KBM-7 (cell line): ENCODE data around the gene TIGD3.

ENCODE experiments used
- DNase-seq: peaks from one replicate; pipeline ENCODE4 v3.0.0-alpha.2; 2015
- in situ Hi-C: fragments of 300-500 bp; cut with MboI; formaldehyde crosslinking; loops from 2 replicates; pipeline ENCODE4 v1.14.3; 2020; ENCODE audit warnings: low sequenced_read_pairs, low pct_unique_long_range_greater_than_20kb, mixed read lengths

TIGD3 gene, protein sequence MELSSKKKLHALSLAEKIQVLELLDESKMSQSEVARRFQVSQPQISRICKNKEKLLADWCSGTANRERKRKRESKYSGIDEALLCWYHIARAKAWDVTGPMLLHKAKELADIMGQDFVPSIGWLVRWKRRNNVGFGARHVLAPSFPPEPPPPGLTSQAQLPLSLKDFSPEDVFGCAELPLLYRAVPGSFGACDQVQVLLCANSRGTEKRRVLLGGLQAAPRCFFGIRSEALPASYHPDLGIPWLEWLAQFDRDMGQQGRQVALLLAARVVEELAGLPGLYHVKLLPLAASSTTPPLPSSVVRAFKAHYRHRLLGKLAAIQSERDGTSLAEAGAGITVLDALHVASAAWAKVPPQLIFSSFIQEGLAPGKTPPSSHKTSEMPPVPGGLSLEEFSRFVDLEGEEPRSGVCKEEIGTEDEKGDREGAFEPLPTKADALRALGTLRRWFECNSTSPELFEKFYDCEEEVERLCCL

GRCh38 chr11:65354265-65355012 lies at the start of gene TIGD3:
TIGD3 (plus strand) TSS chr11:65354751; CDS start chr11:65355809, 1,058 bp downstream.
- in situ Hi-C loops: no loop called here

DNA sequence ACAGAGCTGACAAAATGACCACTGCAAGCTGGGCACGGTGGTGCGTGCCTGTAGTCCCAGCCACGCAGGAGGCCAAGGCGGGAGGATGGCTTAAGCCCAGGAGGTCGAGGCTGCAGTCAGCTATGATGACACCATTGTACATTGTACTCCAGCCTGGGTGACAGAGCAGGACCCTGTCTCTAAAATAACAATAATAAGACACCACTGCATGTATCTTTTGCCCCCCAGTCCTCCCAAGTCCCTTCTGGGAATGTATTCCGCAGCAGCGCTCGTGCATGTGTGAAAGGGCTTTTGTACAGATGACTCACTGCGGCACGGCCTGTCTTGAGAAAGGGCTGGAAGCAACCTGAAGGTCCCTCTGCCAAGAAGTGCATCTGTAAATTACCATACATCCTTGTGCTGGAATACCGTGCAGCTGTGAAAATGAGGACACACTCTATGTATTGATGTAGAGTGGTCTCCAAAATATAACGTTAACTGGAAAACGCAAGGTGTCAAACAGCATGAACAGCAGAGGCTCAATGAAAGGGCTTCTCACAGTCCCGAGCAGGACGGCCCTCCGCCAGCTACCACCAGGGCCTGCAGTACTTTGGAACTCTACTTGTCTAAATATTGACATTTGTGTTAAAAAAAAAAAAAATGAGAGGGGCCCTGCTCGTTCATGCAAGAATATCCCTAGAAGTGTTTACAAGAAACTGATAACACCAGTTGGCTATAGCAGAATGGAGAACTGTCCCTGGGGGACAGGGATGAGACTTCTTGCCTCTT lies 48.9 kb upstream of the TIGD3 start:
- in situ Hi-C loops: no loop called here
- DNase-seq: no peak

More at GRCh38 chr11:65354265-65355012, at the start of gene TIGD3:
- DNase-seq: peak; percentile 95

GRCh38 chr11:65307298-65308229 lies 47.0 kb upstream of the TIGD3 start:
- no peak for DNase-seq
- in situ Hi-C loops: no loop called here

- in situ Hi-C loops: no loop called here
- no peak for DNase-seq
Observed at GRCh38 chr11:65308281-65308891, 46.2 kb upstream of the TIGD3 start.

DNA sequence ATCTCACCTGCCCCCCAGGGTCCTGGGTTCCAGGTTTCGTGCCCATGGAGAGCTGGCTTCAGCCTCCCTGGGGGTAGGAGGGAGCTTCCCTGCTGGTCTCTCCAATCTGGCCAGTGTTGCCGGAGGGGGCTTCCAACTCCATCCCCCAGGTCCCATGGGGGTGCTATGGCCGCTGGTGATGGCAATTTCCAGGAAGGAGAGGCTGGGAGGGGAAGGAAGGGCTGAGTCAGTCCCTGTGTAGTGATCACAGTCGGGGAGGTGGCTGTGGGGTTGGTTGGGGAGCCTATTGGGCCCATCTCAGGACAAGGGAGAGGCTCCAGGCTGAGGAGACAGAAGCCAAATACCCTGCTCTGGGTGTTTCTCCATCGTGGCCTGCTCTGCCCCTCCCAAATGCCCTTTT lies 45.5 kb upstream of the TIGD3 start:
- in situ Hi-C loops: no loop called here
- no peak for DNase-seq

GRCh38 chr11:65310215-65310614 lies 44.3 kb upstream of the TIGD3 start:
- in situ Hi-C loops: no loop called here
- DNase-seq: no peak

DNA sequence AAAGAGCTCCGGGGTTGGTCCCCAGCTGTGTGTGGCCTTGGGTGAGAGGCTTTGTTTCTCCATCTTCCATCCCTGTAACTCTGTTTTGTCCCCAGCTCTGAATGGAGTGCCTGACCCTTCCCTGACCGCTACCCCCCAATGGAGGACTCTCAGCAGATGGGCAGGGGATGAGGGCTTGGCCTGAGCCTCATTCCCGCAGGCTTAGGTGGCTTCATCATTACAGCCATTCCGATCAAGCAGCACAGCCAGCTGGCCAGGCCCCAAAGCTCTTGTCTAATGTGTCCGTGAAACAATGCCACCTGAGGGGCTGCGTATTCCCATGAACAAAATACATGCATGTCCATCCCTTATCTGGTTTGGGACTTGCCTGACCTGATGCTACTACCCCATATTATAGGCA lies 43.8 kb upstream of the TIGD3 start:
- no peak for DNase-seq
- in situ Hi-C loops: no loop called here

- in situ Hi-C loops: no loop called here
- DNase-seq: no peak
Observed at GRCh38 chr11:65311170-65311678, 43.3 kb upstream of the TIGD3 start.

DNA sequence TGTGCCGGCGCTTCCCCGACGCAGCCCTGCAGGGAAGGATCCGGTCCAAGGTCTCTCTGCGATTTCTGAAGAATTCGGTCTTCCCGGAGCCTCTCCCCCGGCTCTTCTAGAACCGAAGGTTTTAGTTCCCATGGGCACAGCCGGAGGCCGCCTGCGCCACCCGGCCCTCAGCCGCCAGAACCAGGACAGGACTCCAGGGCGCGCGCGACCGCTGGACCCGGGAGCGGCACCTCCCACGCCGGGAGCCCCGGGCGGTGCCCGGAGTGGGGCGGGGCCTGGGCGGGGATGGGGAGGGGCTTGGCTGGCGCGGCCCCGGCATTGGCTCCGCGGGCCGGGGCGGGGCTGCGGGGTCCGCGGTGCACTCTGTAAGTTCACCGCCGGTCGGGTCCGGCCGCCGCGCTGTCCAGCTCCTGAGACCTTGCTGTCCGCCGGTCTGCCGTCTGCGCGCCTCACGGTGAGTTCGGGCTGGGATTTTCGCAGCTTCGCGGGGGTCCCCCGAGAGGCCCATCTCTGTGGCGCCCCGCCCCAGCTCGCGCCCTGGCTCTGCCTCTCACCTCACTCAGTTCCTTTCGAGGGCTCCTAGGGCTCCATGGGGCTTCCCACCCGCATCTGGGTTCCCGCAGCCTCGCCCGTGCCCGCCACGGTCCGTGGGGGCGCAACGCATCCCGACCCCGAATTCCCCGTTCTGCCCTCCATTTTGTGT lies 39.9 kb upstream of the TIGD3 start, which contains the start of gene CDC42EP2:
TSS of gene CDC42EP2 (plus strand) at position 366 of the 703 bp plus-strand sequence. CDS start 6,033 bp downstream, outside the sequence.
- in situ Hi-C loops: no loop called here
- DNase-seq: peak; percentile 74

GRCh38 chr11:65315204-65315865 lies 39.2 kb upstream of the TIGD3 start:
- in situ Hi-C loops: no loop called here
- DNase-seq: peak; percentile 87

GRCh38 chr11:65315866-65316226 lies 38.7 kb upstream of the TIGD3 start:
- in situ Hi-C loops: no loop called here
- DNase-seq: no peak

- DNase-seq: no peak
- in situ Hi-C loops: no loop called here
Observed at GRCh38 chr11:65316227-65317024, 38.1 kb upstream of the TIGD3 start.

GRCh38 chr11:65317025-65317786 lies 37.3 kb upstream of the TIGD3 start:
- in situ Hi-C loops: no loop called here
- DNase-seq: no peak

DNA sequence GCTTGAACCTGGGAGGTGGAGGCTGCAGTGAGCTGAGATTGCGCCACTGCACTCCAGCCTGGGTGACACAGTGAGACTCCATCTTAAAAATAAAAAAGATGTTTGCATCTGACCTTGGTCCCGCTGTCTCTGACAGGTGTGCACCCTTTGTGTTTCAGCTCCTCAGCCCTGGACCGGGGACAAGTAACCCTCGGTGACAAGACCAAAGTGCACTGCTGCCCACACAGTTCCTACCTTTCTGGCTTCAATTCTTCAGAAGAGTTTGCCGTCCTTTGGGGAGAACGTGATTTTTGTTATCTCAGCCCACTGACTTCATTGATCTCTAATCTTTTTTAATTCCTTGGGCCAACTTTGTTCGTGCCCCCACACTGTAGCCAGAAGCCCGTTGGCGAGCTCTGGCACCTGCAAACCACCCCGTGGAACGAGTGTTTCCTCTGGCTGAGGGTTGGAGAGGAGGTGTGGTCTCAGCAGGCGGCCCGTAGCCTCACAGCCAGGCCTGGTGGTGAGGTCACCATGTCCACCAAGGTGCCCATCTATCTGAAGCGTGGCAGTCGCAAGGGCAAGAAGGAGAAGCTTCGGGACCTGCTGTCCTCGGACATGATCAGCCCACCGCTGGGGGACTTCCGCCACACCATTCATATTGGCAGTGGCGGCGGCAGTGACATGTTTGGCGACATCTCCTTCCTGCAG lies 34.0 kb upstream of the TIGD3 start:
- no peak for DNase-seq
- in situ Hi-C loops: no loop called here

- in situ Hi-C loops: no loop called here
- DNase-seq: no peak
Observed at GRCh38 chr11:65321076-65321475, 33.5 kb upstream of the TIGD3 start.
